Stimulated activated CD8-positive, alpha-beta memory T cell treated with anti-CD3 and anti-CD28 coated beads, Interleukin-4, amount 100 ng/mL, for 24 hours (primary cell): ENCODE data around the gene ENTPD2.

ENCODE experiments used
- DNase-seq: peaks from one replicate; pipeline ENCODE4 v3.0.0-alpha.2; 2020; ENCODE audit warnings: low read depth

ENTPD2 gene

GRCh38 chr9:137053944-137054931, at the start of gene ENTPD2:
Gene ENTPD2 (minus strand): TSS chr9:137054061. CDS start chr9:137053997, 64 bp downstream.
- no peak for DNase-seq

- no peak for DNase-seq
These were observed 49.5 kb upstream of the ENTPD2 start for GRCh38 chr9:137103206-137103999.

GRCh38 chr9:137099231-137099630, 45.4 kb upstream of the ENTPD2 start:
- DNase-seq: no peak

GRCh38 chr9:137097761-137098462, 44.1 kb upstream of the ENTPD2 start:
- DNase-seq: no peak

- no peak for DNase-seq
These were observed 43.1 kb upstream of the ENTPD2 start for GRCh38 chr9:137096785-137097546.

GRCh38 chr9:137095664-137096517, 42.0 kb upstream of the ENTPD2 start:
- peak; percentile 73 for DNase-seq

GRCh38 chr9:137089232-137089947, 35.5 kb upstream of the ENTPD2 start:
- no peak for DNase-seq

GRCh38 chr9:137088121-137088520, 34.3 kb upstream of the ENTPD2 start:
- no peak for DNase-seq

- DNase-seq: no peak
These were observed 33.6 kb upstream of the ENTPD2 start for GRCh38 chr9:137087409-137087925.

- peak; percentile 100 for DNase-seq
These were observed 32.9 kb upstream of the ENTPD2 start, which contains the start of gene MAN1B1 for GRCh38 chr9:137086531-137087408. Gene MAN1B1 (plus strand): TSS chr9:137086985. CDS start chr9:137087000, 15 bp downstream.

- DNase-seq: no peak
These were observed 32.2 kb upstream of the ENTPD2 start for GRCh38 chr9:137085920-137086530.

- DNase-seq: no peak
These were observed 30.7 kb upstream of the ENTPD2 start for GRCh38 chr9:137084526-137084925.

GRCh38 chr9:137083394-137084004, 29.6 kb upstream of the ENTPD2 start:
- DNase-seq: no peak

GRCh38 chr9:137082925-137083290, 29.0 kb upstream of the ENTPD2 start:
- DNase-seq: no peak

GRCh38 chr9:137082222-137082924, 28.5 kb upstream of the ENTPD2 start:
- DNase-seq: no peak

GRCh38 chr9:137080260-137081122, 26.6 kb upstream of the ENTPD2 start:
- DNase-seq: no peak
